ENCODE measurements around the gene NVL.
"Not testable (repeated sequence)": the region's sequence is repeated elsewhere in the genome, so short reads cannot be mapped to it uniquely, and the experiment has no call there.

Gene NVL

DNA sequence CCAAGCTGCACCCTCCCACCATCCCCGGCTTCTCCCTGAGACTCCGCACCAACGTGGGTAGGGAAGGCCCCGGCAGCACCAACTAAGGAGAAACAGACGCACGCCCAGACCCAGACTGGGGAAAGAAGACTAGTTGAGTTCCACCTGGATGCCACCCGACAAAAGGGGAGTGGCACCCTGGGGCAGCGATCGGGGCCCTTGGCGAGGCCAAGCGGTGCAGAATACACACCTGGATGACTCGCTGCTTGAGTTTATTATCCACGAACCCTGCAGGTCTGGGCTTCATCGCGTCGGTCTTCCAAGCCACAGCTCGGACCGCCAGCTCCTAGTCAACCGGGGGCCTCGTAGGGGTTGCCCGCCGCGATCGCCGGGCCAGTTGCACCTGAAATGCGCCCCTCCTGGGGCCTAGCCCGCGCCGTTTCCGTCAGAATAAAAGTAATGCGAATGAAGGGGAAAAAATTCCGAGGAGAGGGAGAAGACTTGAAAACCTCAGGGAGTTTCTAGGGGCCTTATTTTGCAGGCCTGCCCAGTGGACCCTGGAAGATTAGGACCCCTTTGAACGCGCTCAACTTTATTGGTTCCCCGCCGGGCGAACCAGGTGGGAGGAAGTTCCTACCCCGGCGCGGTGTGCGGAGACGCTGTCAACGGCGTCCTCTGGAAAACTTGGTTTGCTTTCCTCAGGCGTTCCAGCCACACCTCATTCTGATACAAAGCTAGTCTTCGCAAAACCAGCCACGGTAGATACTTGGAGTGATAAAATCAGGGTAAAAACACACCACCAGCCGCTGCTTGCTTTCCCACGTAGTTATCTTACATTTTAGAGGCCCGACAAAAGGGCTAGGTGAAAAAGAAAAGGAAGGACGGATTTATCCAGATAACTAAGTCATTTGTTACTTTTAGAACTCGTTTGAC is at the start of gene NVL:
Gene NVL, minus strand, starts transcription at position 331 of the 912 bp plus-strand sequence. Its CDS starts 45 bp downstream, at position 286.
- DNase-seq (ENCODE audit: low read depth): peak; percentile 90

DNA sequence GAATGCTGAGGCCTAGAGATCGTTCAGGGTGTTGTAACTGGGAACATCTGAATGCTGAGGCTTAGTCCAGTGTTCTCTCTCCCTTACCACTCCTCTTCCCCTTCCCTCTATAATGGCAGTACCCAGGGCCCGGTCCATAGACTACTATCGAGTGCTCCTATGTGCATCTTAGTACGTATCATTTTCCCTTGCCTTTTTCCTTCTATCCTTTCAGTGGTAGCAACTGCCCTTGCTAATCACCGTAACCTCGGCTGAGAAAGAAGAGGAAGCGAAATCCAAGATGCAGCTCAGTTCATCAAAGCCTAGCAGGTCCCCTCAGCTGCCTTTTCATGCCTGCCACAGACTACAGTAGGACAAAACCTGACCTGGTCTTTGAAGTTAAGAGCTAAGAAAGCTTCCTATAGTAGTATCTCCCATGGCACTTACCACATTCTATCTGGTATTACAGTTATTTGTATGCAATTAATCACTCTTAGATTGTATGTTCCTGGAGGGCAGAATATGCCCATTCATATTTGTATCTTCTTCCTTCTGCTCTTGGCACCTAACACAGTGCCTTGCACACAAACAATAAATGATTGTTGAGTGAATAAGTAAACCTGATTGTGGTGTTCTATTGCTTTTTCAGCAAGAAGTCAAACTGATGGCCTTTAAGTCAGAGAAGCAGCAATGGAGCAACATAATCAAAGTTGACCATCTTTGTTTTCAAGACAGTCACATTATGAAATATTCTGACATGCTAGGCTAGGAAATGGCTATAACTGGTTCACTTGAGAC is 49.1 kb upstream of the NVL start:
- no peak for DNase-seq (ENCODE audit: low read depth)

DNA sequence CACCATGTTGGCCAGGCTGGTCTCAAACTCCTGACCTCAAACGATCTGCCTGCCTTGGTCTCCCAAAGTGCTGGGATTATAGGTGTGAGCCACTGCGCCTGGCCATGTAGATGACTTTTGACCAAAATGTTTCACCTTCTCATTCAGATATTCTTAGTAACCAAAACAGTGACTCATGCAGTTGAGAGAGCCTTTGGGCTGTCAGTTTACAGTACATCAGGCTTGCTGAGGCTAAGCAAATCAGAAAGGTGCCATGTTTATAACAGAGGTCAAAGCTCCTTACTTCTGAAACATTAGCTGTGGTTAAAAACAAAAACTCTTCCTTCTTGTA is 47.7 kb upstream of the NVL start:
- DNase-seq (ENCODE audit: low read depth): peak; percentile 64

DNA sequence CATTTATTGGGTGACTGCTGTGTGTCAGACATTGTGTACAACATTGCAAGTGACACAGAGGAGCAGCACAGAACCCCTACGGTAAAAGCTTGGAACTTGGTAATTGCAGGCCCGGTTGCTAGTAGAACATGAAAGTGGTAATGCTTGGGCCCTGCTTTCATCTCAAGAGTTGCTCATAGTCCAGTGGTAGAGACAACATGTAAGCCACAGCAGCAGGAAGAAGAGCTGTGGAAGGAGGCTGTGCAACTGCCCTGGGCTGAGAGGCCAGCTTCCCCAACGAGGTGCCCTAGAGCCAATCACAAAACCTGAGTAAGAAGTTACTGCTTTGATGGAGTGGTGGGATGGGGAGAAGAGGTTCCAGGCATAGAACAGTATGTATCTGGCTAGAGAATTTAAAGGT is 45.1 kb upstream of the NVL start:
- DNase-seq (ENCODE audit: low read depth): no peak

DNA sequence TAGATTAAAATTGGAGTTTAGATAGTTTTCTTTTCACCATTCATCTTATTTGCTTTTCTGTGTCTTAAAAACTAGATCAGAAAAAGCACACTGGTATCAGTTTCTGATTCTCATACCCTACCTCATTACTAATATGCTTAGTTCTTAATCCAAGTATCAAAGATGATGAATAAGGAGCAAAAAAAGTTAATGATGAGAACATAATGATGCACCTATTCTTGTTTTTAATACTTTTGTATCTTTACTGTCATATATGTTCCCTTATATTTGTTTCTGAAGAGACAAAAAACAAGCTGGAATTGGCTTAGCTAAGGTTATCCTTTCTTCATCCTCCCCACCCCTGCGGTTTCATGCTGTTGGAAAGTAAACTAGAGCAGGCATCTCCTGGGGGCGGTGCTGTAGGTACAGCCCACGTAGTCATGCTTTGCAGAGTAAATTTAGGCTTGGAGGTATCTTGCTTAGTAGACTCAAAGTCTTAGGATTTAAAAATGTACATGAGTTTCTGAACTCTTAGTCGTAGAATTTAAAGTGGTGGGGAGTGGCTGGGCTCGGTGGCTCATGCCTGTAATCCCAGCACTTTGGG is 43.1 kb upstream of the NVL start:
- no peak for DNase-seq (ENCODE audit: low read depth)

DNA sequence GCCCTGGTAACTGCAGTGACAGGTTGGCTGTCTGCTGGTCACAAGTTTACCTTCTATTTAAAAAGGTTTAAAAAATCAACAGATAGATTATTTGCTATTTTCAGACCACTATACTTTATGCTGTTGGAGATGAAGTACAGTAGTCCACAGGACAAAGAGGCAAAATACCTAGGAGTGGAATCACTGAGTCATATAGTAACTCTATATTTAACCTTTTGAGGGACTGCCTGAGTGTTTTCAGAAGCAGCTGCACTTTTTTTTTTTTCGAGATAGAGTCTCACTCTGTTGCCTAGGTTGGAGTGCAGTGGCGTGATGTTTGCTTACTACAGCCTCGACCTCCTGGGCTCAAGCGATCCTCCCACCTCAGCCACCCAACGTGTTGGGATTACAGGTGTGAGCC is 38.4 kb upstream of the NVL start:
- DNase-seq (ENCODE audit: low read depth): no peak

DNA sequence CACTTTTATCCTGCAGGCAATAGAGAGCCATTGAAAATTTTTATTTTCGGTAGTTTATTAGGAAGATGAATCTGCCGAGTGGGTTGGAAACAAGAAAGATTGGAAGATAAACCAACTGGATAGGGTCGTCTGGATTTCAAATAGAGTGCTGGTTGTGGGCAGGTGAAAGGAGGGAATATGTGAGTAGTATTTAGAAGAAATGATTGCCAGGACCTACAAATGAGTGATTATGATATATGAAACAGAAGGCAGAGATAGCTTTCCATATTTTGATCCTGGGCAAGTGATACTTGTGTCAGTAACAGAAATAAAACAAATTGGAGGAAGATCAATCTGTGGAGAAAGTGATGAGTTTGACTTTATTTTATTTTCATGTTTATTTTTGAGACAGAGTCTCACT is 29.2 kb upstream of the NVL start:
- DNase-seq (ENCODE audit: low read depth): no peak

DNA sequence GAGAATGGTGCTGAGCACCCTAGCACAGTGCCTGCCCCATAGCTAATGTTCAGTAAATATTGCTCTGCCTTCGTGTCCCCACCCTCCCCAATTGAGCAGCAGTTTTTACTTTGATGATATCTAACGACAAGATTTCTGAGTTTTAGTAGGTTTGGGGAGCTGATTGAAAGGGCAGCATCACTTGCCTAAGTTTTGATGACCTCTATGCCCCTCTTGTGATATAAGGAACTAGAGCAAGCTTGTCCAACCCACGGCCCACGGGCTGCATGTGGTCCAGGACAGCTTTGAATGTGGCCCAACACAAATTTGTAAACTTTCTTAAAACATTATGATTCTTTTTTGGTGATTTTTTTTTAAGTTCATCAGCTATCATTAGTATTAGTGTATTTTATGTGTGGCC is 28.3 kb upstream of the NVL start:
- DNase-seq (ENCODE audit: low read depth): no peak

DNA sequence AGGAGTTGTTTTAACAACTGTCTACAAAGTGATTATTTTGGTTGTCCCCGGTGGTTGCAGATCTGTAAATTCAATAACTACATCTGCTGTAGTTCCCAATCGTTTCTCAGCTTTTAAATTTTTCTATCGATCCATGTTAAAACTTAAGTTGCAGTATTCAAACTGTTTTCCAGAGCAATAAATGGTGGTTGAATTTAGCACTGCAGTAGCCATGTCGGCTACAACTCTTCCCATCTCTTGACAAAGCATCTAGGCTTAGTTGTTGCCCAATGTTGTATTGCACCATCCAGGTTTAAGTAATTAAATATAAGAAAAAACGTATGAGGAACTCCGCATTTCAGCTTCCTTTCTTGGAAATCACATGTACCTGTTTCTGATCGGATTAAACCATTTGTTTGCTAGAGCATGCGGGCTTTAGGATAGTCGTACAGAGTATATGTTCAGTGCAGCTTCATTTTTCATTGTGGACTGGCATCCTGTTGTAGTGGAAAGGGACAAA is 27.7 kb upstream of the NVL start:
- peak; percentile 53 for DNase-seq (ENCODE audit: low read depth)

DNA sequence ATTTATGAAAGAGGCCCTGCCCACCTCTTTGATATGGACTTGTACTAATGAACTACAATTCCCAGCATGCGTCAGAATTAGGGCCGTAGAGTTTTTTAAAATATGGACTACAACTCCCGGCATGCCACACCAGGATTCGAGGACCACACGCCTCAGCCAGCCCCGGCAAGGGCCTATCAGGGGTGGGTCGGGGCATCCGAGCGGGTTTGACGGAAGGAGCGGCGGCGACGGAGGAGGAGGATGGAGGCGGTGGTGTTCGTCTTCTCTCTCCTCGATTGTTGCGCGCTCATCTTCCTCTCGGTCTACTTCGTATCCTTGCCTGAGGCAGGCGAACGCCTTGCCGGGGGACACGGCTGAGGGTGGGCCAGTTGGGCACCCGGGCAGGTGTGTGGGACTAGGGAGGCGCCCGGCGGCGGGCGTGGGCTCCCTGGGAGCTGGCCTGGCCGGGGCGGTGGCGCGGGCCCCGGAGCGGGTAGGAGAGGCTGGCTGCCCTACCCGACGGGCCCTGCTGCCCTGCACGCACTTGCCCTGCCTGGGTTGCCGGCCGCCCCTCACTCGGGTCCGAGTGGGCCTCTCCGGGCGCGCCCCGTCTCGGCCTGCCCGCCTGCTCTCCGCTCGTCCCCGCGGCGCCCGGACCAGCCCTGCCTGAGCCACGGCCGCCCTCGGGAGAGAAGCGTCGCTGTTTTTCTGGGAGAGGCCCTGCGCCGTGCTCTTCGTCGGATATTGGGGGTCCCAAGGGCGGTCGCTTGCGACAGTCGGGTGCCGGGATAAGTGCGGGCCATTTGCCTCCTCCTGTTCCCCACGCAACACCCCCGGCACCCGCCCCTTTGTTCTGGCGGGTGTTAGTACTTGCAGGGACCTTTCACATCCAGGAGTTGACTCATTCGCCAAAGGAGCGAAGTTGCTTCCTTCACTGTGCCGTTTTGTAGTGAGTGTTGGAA is 27.0 kb upstream of the NVL start, which contains the start of gene CNIH4:
Gene CNIH4, plus strand, starts transcription at position 195 of the 941 bp plus-strand sequence. Its CDS starts 46 bp downstream, at position 241.
- DNase-seq (ENCODE audit: low read depth): peak; percentile 96

DNA sequence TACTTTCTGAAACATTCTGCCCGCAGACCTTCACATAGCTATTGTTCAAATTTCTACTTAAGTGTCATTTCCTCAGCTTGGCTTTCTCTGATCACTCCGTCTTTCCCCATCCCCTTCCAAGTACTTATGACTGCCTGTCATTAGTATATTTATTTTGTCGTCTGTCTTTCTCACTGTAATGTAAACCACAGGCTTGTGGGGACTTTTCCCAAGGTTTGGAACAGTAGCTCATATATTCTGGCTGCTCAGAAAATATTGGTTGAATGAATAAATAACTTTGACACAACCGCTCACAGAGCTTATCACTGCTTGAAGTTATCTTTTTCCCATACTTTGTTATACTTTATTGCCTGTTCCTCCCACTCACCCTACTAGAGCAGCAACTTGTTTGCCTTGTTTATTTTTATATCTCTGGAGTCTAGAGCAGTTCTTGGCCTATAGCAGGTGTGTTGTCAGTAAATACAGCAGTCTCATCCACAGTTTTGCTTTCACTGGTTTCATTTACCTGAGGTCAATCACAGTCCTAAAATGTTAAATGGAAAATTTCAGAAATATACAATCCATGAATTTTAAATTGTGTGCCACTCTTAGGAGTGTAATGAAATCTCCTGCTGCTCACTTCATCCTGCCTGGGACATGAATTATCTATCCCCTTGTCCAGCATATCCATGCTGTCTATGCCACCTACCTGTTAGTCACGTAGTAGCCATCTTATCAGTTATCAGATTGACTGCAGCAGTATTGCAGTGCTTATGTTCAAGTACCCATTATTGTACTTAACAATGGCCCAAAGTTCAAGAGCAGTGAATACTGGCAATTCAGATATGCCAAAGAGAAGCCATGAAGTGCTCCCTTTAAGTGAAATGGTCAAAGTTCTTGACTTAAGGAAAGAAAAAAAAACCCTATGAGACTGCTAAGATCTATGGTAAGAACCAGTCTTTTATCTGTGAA is 24.3 kb upstream of the NVL start:
- DNase-seq (ENCODE audit: low read depth): no peak

DNA sequence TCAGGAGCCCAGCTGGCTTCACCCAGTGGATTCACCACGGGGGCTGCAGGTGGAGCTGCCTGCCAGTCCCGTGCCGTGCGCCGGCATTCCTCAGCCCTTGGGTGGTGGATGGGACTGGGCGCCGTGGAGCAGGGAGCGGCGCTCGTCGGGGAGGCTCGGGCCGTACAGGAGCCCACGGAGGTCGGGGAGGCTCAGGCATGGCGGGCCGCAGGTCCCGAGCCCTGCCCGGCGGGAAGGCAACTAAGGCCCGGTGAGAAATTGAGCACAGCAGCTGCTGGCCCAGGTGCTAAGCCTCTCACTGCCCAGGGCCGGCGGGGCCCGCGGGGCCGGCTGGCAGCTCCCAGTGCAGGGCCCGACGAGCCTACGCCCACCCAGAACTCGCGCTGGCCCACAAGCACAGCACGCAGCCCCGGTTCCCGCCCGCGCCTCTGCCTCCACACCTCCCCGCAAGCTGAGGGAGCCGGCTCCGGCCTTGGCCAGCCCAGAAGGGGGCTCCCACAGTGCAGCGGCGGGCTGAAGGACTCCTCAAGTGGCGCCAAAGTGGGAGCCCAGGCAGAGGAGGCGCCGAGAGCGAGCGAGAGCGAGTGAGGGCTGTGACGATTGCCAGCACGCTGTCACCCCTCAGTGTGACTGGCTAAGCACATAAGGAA is 22.6 kb upstream of the NVL start:
- not testable (repeated sequence) for DNase-seq (ENCODE audit: low read depth)

DNA sequence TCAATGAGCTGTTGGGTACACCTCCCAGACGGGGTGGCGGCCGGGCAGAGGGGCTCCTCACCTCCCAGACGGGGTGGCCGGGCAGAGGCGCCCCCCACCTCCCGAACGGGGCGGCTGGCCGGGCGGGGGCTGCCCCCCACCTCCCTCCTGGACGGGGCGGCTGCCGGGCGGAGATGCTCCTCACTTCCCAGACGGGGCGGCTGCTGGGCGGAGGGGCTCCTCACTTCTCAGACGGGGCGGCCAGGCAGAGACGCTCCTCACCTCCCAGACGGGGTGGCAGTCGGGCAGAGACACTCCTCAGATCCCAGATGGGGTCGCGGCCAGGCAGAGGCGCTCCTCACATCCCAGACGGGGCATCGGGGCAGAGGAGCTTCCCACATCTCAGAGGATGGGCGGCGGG is 19.7 kb upstream of the NVL start:
- not testable (repeated sequence) for DNase-seq (ENCODE audit: low read depth)

DNA sequence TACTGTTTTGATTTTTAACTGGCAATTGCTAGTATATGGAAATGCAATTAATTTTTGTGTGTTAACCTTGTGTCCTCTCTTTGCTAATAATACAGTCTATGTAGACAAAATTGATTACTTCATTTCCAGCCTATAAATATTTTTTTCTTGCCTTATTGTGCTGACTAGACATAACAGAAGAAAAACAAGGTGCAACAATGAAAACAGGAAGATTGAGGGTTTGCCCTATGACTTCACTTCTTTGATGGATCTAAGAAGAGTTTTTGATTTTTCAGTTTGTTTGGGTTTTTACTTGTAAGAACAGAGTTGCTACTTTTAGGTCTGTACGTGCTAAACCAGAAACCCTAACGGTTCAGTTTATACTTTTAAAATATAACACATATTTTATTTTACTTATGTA is 18.2 kb upstream of the NVL start:
- DNase-seq (ENCODE audit: low read depth): no peak

DNA sequence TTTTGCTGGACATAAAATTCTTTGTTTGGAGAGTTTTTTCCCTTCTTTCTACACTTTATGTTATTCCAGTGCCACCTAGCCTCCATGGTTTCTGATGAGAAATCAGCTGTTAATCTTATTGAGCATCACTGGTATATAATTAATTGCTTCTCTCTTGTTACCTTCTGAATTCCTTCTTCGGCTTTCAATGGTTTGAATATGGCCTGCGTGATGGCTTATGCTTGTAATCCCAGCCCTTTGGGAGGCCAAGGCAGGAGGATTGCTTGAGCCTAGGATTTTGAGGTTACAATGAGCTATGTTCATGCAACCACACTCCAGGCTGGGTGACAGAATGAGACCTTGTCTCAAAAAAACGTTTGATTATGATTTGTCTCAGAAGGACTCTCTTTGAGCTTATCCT is 13.7 kb upstream of the NVL start:
- DNase-seq (ENCODE audit: low read depth): peak; percentile 18

DNA sequence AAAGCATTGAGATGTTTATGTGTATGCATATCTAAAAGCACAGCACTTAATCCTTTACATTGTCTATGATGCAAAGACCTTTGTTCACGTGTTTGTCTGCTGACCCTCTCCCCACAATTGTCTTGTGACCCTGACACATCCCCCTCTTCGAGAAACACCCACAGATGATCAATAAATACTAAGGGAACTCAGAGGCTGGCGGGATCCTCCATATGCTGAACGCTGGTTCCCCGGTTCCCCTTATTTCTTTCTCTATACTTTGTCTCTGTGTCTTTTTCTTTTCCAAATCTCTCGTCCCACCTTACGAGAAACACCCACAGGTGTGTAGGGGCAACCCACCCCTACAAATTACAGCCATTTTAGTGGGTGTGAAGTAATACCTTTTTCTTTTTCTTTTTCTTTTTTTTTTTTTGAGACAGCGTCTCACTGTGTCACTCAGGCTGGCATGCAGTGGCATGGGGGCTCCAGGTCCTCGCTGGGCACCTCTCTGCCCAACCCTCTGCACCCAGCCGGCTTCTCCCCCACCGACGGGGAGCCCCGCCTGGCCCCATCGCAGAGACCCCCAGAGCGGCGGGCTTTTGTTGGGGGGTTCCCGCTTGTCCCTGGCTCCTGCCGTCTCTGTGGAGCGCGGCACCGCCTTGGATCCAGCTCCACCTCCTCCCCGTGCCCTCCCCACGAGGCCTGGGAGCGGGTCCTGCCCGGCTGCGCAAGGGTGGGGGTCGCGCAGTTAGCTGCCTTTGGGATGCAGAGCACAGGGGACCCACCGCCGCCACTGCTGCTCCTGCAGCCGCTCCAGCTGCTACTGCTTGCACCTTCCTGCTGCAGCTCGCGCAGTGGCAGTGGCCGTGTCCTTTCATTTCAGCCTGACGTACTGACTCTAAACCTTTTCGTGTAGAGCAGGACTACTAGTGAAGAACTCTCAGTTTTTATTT is 10.7 kb upstream of the NVL start:
- DNase-seq (ENCODE audit: low read depth): peak; percentile 40

DNA sequence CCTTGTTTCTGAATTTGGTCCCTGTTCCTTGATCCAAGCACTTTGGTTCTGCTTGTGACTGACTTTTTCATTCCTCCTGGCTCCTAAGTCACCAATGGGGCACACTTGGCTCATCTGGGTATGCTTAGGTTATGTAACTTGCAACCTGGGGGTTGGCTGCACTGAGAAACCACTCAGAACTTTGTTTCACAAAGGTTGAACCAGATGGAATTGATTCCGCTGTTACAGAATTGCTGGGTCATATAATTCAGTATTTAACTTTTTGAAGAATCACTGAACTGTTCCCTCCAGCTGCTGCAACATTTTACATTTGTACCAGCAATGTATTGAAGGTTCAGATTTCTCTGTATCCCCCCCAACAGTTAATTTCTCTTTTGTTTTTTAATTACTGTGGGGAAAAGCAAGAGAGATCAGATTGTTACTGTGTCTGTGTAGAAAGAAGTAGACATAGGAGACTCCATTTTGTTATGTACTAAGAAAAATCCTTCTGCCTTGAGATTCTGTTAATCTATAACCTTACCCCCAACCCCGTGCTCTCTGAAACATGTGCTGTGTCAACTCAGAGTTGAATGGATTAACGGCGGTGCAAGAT is 9.6 kb upstream of the NVL start:
- DNase-seq (ENCODE audit: low read depth): no peak

DNA sequence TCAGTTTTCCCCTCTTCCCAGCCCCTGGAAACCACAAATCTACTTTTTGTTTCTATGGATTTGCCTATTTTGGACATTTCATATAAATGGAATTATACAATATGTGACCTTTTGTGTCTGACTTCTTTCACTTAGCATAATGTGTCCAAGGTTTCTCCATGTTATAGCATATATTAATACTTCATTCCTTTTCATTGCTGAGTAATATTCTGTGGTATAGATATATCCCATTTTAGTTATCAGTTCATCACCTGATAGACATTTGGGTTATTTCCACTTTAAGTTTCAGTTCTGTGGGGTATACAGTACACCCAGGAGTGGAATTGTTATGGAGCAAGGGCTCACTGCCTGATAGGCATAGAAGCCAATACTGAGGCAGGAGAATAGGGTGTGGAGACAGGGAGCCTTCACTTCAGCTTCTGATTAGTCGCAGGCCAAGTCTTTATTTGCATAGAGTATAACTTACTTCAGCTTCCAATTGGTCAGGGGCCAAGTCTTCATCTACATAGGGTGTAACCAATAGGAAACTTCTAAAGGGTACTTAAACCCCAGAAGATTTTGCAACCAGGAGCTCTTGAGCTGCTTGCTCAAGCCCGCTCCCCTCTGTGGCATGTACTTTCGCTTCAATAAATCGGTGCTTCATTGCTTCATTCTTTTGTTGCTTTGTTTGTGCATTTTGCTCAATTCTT is 8.3 kb upstream of the NVL start:
- peak; percentile 12 for DNase-seq (ENCODE audit: low read depth)

Data from EH (cell line).